Mesothelial cell of epicardium (in vitro differentiated cells): ENCODE results near the gene ALOX5. TPM values are rescaled to one million over a fixed set of nuclear protein-coding genes. Genes with fewer than 3 reads are reported as not detected.

Experiments used
- DNase-seq, 2 experiments: peaks; one replicate each; pipeline ENCODE4 v3.0.0; 2021; ENCODE audit warnings: low spot score in 2 of 2; ENCODE audit not compliant: unreplicated experiment in 2 of 2
- H3K27ac Mint-ChIP-seq: 2 replicates; pipeline ENCODE4 v1.8.0; 2021; ENCODE audit warnings: mixed read lengths
- H3K27me3 Mint-ChIP-seq: 2 replicates; pipeline ENCODE4 v1.8.0; 2021; ENCODE audit warnings: low read depth, mixed read lengths
- H3K36me3 Mint-ChIP-seq: 2 replicates; pipeline ENCODE4 v1.8.0; 2021; ENCODE audit warnings: mixed read lengths
- H3K4me1 Mint-ChIP-seq: 2 replicates; pipeline ENCODE4 v1.8.0; 2021; ENCODE audit warnings: mixed read lengths
- H3K4me3 Mint-ChIP-seq: 2 replicates; pipeline ENCODE4 v1.8.0; 2021; ENCODE audit warnings: mild to moderate bottlenecking, moderate library complexity, mixed read lengths
- H3K9me3 Mint-ChIP-seq: 2 replicates; pipeline ENCODE4 v1.8.0; 2021; ENCODE audit warnings: mixed read lengths
- total RNA-seq: library from RNA; stranded (reverse); gene quantifications from 3 replicates; pipeline ENCODE4 v1.2.1, GENCODE V29; 2021
- TF ChIP-seq, protein P1 (sequence below): fragments of 200-600 bp; sonication (generic); IDR thresholded peaks from one replicate; pipeline ENCODE4 v1.5.0; 2021; ENCODE audit warnings: antibody characterized with exemption; ENCODE audit not compliant: unreplicated experiment

The ALOX5 gene
- total RNA-seq, 1 donor from 2014 or later: 9.6 TPM

DNA sequence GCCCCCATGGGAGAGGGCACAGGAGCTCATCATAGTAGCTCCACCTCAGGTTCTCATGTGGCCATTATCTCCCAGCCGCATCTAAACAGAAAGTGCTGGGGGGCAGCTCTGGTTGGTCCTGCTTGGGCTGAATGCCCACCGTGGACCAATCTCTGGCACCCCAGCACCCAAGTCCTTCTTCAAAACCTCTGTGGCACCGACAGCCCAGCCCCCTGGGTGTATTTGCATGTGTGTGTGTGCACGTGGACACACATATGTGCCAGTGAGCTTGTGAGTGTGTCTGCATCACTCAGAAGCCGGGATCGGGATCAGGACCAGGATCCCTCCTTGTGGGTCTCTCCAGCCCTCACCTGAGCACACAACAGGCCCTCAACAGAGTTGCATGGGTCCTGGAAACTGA lies 68.2 kb downstream of the ALOX5 start:
- peaks cover 2% of the 10 kb centered on the region for H3K27me3 Mint-ChIP-seq
- TF ChIP-seq, protein P1, sequence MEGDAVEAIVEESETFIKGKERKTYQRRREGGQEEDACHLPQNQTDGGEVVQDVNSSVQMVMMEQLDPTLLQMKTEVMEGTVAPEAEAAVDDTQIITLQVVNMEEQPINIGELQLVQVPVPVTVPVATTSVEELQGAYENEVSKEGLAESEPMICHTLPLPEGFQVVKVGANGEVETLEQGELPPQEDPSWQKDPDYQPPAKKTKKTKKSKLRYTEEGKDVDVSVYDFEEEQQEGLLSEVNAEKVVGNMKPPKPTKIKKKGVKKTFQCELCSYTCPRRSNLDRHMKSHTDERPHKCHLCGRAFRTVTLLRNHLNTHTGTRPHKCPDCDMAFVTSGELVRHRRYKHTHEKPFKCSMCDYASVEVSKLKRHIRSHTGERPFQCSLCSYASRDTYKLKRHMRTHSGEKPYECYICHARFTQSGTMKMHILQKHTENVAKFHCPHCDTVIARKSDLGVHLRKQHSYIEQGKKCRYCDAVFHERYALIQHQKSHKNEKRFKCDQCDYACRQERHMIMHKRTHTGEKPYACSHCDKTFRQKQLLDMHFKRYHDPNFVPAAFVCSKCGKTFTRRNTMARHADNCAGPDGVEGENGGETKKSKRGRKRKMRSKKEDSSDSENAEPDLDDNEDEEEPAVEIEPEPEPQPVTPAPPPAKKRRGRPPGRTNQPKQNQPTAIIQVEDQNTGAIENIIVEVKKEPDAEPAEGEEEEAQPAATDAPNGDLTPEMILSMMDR: no peak
- no peaks in the 10 kb centered on the region for H3K36me3 Mint-ChIP-seq
- no peak overlapping the region for H3K4me3 Mint-ChIP-seq
- H3K27ac Mint-ChIP-seq: no peak overlapping the region
- H3K9me3 Mint-ChIP-seq: no peaks in the 10 kb centered on the region
- no peak for DNase-seq
- no peaks in the 10 kb centered on the region for H3K4me1 Mint-ChIP-seq

DNA sequence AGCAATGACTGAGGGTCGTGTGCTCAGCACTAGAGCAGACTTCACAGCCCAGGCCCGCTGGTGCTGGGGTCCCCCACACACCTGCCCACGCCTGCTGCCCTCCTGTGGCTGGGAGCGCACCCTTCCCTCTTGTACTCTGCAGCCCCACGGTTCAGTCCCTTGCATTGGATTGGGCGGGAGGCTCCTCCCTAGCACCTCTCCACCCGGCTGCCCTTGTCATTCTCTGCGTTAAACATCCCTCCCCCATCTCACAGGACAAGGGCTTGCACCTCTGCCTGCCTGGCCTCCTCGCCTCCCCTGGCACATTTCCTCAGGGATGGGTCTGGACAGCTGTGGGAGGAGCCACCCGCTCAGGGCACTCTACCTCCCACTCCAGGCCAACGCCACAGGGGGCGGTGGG lies 68.6 kb downstream of the ALOX5 start:
- Mint-ChIP-seq H3K27me3 (peaks cover 2% of the 10 kb centered on the region), H3K27ac (no peak overlapping the region), H3K36me3 (no peaks in the 10 kb centered on the region), H3K4me3 (no peak overlapping the region), H3K9me3 (no peaks in the 10 kb centered on the region), H3K4me1 (no peaks in the 10 kb centered on the region)
- no peak for DNase-seq
- TF ChIP-seq, protein P1: no peak

DNA sequence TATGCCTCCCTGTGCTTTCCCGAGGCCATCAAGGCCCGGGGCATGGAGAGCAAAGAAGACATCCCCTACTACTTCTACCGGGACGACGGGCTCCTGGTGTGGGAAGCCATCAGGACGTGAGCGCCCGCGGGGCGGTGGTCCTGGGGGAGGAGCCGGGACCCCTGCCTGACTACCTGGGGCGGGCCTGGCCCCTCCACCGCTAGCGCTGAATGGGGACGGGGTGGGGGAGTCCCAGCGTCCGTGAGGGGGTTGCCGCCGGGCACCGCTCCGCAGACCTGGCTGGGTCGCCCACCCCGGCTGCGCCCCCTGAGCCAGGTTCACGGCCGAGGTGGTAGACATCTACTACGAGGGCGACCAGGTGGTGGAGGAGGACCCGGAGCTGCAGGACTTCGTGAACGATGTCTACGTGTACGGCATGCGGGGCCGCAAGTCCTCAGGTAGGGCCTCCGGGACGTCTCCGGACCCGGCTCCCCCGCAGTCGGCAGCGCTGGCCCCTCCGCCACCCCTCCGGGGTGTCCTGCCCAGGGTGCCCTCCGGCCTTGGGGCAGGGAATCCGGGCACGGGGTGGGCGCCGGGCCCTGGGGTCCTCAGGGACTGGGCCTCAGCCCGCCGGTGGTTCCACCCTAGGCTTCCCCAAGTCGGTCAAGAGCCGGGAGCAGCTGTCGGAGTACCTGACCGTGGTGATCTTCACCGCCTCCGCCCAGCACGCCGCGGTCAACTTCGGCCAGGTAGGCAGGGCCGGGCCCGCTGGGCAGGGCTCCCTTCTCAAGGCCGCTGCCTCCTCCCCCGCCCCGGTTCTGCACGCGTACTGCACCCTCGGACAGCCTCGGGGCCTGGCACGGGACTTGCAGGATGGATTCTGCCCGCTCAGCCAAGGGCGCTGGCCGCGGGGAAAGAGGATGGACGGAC lies 69.3 kb downstream of the ALOX5 start:
- no peak for DNase-seq
- H3K9me3 Mint-ChIP-seq: no peaks in the 10 kb centered on the region
- no peak overlapping the region for H3K27ac Mint-ChIP-seq
- TF ChIP-seq, protein P1: no peak
- H3K4me1 Mint-ChIP-seq: no peaks in the 10 kb centered on the region
- H3K4me3 Mint-ChIP-seq: no peak overlapping the region
- H3K36me3 Mint-ChIP-seq: no peaks in the 10 kb centered on the region
- H3K27me3 Mint-ChIP-seq: peaks cover 2% of the 10 kb centered on the region

DNA sequence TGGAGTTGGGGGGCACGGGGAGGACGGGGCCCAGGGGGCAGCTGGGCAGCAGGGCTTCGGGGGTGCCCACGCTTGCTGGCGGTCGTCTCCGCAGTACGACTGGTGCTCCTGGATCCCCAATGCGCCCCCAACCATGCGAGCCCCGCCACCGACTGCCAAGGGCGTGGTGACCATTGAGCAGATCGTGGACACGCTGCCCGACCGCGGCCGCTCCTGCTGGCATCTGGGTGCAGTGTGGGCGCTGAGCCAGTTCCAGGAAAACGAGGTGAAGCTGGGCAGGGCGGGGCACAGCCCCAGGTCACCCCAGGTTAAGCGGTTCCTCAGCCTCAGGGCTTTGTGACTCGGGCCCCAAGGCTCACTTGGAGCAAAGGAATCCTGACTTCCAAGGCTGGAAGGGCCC lies 70.0 kb downstream of the ALOX5 start:
- Mint-ChIP-seq H3K4me1 (no peaks in the 10 kb centered on the region), H3K27me3 (peaks cover 2% of the 10 kb centered on the region), H3K27ac (no peak overlapping the region), H3K4me3 (no peak overlapping the region), H3K9me3 (no peaks in the 10 kb centered on the region), H3K36me3 (no peaks in the 10 kb centered on the region)
- DNase-seq: no peak
- TF ChIP-seq, protein P1: no peak

DNA sequence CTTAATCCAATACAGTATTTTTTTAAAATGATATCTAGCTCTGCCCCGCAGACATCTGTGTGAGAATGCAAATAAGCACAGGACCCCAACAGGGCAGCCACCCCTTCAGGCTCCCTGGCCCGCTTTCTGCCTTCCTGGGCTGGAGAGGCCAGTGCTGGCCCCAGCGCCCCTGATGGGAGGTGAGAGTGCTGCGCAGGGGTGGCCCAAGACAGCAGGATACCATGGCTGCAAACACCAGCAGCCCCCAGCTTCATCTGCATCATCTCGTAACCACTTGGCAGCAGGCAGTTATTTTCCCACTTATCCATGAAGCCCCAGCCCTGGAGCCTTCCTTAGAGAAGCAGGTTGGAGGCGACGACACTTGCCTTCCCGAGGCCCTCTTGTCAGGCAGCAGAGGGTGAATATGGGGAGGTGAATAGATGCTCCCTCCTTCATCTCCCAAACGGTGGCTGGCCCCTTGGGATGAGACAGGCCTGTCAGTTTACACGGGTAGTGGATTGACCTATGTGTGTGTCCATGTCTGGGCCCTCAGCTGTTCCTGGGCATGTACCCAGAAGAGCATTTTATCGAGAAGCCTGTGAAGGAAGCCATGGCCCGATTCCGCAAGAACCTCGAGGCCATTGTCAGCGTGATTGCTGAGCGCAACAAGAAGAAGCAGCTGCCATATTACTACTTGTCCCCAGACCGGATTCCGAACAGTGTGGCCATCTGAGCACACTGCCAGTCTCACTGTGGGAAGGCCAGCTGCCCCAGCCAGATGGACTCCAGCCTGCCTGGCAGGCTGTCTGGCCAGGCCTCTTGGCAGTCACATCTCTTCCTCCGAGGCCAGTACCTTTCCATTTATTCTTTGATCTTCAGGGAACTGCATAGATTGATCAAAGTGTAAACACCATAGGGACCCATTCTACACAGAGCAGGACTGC lies 71.2 kb downstream of the ALOX5 start:
- H3K9me3 Mint-ChIP-seq: no peaks in the 10 kb centered on the region
- no peak overlapping the region for H3K4me3 Mint-ChIP-seq
- H3K27me3 Mint-ChIP-seq: no peaks in the 10 kb centered on the region
- no peak overlapping the region for H3K27ac Mint-ChIP-seq
- no peak for DNase-seq
- no peaks in the 10 kb centered on the region for H3K36me3 Mint-ChIP-seq
- no peaks in the 10 kb centered on the region for H3K4me1 Mint-ChIP-seq
- TF ChIP-seq, protein P1: no peak
